ENCODE results near the gene MYO9B.

DNA sequence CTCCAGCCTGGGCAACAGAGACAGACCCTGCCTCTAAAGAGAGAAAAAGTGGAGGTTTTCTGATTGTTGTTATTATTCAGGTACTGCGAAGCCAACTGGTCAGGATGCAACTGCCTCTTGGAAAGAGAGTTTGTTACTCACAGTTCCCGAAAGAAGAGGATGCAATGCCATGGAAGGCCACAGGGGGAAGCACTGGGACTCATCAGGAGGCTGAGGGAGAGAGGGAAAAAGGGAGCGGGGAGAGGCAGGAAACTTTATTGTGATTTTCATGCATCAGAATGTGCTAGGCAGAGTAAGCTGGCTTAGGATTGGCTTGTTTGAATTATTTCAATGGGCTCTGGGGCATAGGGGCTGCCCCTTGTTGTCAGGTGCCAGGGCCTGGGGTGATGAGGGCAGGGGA, 27.6 kb downstream of the MYO9B start:
- TF ChIP-seq, protein P1, sequence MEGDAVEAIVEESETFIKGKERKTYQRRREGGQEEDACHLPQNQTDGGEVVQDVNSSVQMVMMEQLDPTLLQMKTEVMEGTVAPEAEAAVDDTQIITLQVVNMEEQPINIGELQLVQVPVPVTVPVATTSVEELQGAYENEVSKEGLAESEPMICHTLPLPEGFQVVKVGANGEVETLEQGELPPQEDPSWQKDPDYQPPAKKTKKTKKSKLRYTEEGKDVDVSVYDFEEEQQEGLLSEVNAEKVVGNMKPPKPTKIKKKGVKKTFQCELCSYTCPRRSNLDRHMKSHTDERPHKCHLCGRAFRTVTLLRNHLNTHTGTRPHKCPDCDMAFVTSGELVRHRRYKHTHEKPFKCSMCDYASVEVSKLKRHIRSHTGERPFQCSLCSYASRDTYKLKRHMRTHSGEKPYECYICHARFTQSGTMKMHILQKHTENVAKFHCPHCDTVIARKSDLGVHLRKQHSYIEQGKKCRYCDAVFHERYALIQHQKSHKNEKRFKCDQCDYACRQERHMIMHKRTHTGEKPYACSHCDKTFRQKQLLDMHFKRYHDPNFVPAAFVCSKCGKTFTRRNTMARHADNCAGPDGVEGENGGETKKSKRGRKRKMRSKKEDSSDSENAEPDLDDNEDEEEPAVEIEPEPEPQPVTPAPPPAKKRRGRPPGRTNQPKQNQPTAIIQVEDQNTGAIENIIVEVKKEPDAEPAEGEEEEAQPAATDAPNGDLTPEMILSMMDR (IDR thresholded peaks at IDR 0.05; ENCODE audit: borderline replicate concordance, extremely low read depth, low read length, poor library complexity, severe bottlenecking) = peak; percentile 68
- no peak for TF ChIP-seq EZH2 (IDR thresholded peaks at IDR 0.05; ENCODE audit: borderline replicate concordance, low read depth, low read length, severe bottlenecking)

Measured in DND-41 (cell line).